SJSA1 (cell line): ENCODE measurements around the gene CFAP100. TPM values are rescaled to one million over a fixed set of nuclear protein-coding genes. Genes with fewer than 3 reads are reported as not detected.

Experiments used
- DNase-seq, 2 experiments: peaks; one replicate each; pipeline ENCODE4 v3.0.0-alpha.2; 2015 to 2020; ENCODE audit warnings: low spot score in 2 of 2, low read depth in 1 of 2
- H3K27ac ChIP-seq: fragments of 250-450 bp; sonication (Bioruptor Pico); 2 replicates; pipeline ENCODE4 v1.5.1; 2020; ENCODE audit warnings: mild to moderate bottlenecking, moderate library complexity
- H3K27me3 ChIP-seq: fragments of 250-450 bp; sonication (Bioruptor Pico); replicated peaks from 2 replicates; pipeline ENCODE4 v1.5.1; 2020; ENCODE audit warnings: mild to moderate bottlenecking, moderate library complexity
- H3K36me3 ChIP-seq: fragments of 250-450 bp; sonication (Bioruptor Pico); 2 replicates; pipeline ENCODE4 v1.5.1; 2020; ENCODE audit warnings: mild to moderate bottlenecking
- H3K4me1 ChIP-seq: fragments of 250-450 bp; sonication (Bioruptor Pico); replicated peaks from 2 replicates; pipeline ENCODE4 v1.6.1; 2021; ENCODE audit warnings: mild to moderate bottlenecking
- H3K4me3 ChIP-seq: fragments of 250-450 bp; sonication (Bioruptor Pico); 2 replicates; pipeline ENCODE4 v1.5.1; 2020; ENCODE audit warnings: mild to moderate bottlenecking
- H3K9me3 ChIP-seq: fragments of 250-450 bp; sonication (Bioruptor Pico); replicated peaks from 2 replicates; pipeline ENCODE4 v1.5.1; 2020; ENCODE audit warnings: mild to moderate bottlenecking
- total RNA-seq: library from RNA; depleted of rRNA; stranded (reverse); fragments of >200 nt; shearing (Covaris generic); gene quantifications from 2 replicates; pipeline ENCODE4 v1.2.3, GENCODE V29; 2014

Gene CFAP100
- total RNA-seq, 1 experiment from 2014 or later: not detected

GRCh38 chr3:126376444-126376843, 18.3 kb upstream of the CFAP100 start:
- Histone ChIP-seq H3K27me3 (no peaks in the 10 kb centered on the region), H3K4me3 (no peak overlapping the region), H3K9me3 (no peaks in the 10 kb centered on the region), H3K36me3 (no peaks in the 10 kb centered on the region), H3K4me1 (no peaks in the 10 kb centered on the region), H3K27ac (no peak overlapping the region)
- no peak for DNase-seq

- no peaks in the 10 kb centered on the region for H3K27me3 ChIP-seq
- no peaks in the 10 kb centered on the region for H3K4me1 ChIP-seq
- H3K36me3 ChIP-seq: no peaks in the 10 kb centered on the region
- H3K4me3 ChIP-seq: no peak overlapping the region
- H3K9me3 ChIP-seq: no peaks in the 10 kb centered on the region
- no peak for DNase-seq
- H3K27ac ChIP-seq: no peak overlapping the region
Observed at GRCh38 chr3:126377211-126377610, 17.5 kb upstream of the CFAP100 start.

DNA sequence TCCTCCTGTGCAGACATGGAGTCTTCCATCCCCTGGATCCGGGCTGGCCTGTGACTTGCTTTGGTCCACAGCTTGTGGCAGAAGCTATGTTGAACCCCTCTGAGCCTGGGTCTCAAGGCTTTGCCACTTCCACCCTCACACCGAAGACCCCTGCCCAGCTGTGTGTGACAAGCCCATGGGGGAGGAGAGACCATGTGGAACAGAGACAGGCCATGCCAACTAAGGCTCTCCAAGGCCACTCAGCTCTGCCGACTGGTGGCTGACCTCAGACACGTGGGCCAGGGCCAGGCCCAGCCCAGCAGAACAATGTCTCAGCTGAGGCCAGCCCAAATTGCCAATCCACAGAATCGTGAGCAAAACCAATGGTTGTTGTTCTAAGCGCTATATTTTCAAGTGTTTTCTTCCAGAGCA, 16.4 kb upstream of the CFAP100 start:
- Histone ChIP-seq H3K36me3 (no peaks in the 10 kb centered on the region), H3K27ac (no peak overlapping the region), H3K9me3 (no peaks in the 10 kb centered on the region), H3K4me1 (no peaks in the 10 kb centered on the region), H3K4me3 (no peak overlapping the region), H3K27me3 (no peaks in the 10 kb centered on the region)
- no peak for DNase-seq

GRCh38 chr3:126380011-126380768, 14.5 kb upstream of the CFAP100 start:
- Histone ChIP-seq H3K4me3 (no peak overlapping the region), H3K27me3 (no peaks in the 10 kb centered on the region), H3K36me3 (no peaks in the 10 kb centered on the region), H3K4me1 (no peaks in the 10 kb centered on the region), H3K27ac (no peak overlapping the region), H3K9me3 (no peaks in the 10 kb centered on the region)
- no peak for DNase-seq

DNA sequence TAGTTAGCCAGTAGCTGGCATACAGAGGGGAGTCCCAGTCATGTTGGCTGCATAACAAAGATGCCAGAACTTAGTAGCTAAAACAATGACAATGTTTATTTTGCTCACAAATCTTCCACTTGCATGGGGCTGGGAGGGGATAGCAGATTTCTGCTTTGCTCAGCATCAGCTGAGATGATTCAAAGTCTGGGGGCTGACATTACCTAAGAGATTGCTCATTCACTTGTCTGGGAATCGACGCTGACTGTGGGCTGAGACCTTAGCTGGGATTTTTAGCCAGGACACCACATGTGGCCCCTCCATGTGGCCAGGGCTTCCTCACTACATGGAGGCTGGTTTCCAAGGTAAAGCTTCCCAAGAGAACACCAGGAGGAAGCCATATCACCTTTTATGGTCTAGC, 12.7 kb upstream of the CFAP100 start:
- H3K4me1 ChIP-seq: no peaks in the 10 kb centered on the region
- no peaks in the 10 kb centered on the region for H3K36me3 ChIP-seq
- H3K4me3 ChIP-seq: no peak overlapping the region
- H3K9me3 ChIP-seq: no peaks in the 10 kb centered on the region
- no peaks in the 10 kb centered on the region for H3K27me3 ChIP-seq
- H3K27ac ChIP-seq: no peak overlapping the region
- no peak for DNase-seq

DNA sequence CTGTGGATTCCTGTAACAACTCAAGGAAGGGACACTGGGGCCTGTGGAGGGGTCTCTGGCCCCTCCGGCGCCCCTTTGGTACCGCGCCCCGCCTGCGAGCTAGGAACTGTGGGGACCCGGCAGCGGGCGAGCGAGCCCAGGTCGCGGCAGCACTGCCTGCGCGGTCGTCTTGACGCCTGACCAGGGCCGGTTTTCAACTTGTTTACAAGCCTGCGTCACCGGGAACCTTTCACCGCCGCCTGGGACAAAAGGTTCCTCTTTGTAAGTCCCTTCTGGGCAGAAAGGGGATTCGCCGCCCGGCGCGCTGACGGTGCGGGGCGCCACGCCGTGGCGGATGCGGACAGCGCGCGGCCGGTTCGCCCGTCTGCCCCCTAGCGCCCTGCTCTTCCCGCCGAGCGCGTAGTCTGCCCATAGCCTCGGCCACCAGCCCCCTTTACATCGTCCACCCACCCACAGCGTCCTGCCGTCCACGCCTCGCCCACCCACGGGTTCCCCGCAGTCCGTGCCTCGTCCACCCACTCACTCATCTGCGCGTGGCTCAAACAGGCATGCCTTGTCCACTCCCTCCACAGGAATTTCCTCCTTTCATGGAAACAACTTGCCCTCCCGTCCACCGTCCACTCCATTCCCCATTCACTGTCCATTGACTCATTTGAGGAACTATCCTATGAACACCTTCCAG, 5.5 kb upstream of the CFAP100 start:
- H3K27ac ChIP-seq: no peak overlapping the region
- no peaks in the 10 kb centered on the region for H3K9me3 ChIP-seq
- no peaks in the 10 kb centered on the region for H3K36me3 ChIP-seq
- H3K4me1 ChIP-seq: peaks cover 8% of the 10 kb centered on the region
- H3K4me3 ChIP-seq: no peak overlapping the region
- DNase-seq: peak; percentile 63 to 77
- H3K27me3 ChIP-seq: peaks cover 13% of the 10 kb centered on the region; the same call in 1 of the 2 replicates

DNA sequence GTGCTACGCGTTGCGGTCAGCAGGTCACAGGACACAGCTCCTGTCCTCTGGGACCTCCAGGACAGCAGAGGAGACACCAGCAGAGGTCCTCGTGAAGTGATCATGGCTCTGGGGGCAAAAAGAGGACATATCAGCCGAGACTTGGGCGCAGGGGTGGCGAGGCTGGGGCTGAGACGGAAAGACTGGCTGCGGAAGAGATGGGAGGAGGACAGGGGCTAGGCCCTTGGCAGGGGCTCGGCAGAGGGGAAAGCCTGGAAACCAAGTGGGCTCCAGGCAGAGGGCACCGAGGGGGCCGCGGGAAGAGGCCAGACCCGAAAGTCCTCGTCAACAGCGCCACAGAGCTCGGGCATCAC, 4.9 kb upstream of the CFAP100 start:
- Histone ChIP-seq H3K4me3 (no peak overlapping the region), H3K27ac (no peak overlapping the region), H3K36me3 (no peaks in the 10 kb centered on the region), H3K27me3 (peaks cover 18% of the 10 kb centered on the region; the same call in 1 of the 2 replicates), H3K9me3 (no peaks in the 10 kb centered on the region), H3K4me1 (peaks cover 8% of the 10 kb centered on the region)
- no peak for DNase-seq

DNA sequence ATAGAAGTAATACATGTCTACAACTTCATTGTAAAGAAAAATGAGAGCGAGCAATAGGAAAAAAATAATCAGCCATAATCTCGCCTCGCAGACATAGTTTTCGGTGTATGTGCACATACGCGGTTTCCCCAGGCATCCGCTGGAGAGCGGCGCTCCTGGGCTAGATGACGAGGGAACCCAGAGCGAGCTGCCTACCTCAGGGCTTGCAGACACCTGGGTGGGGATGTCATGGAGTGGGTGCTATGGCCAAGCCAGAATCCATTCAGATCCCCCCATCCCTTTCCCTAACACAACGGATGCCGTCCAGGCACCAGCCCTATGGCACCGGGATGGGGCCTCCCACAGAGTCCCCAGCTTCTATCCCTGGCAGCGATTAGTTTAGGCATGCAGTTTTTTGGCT, 4.5 kb upstream of the CFAP100 start:
- Histone ChIP-seq H3K4me1 (peaks cover 8% of the 10 kb centered on the region), H3K27me3 (peaks cover 18% of the 10 kb centered on the region; the same call in 1 of the 2 replicates), H3K27ac (no peak overlapping the region), H3K36me3 (no peaks in the 10 kb centered on the region), H3K4me3 (no peak overlapping the region), H3K9me3 (no peaks in the 10 kb centered on the region)
- no peak for DNase-seq

GRCh38 chr3:126390751-126391150, 4.0 kb upstream of the CFAP100 start:
- no peak for DNase-seq
- Histone ChIP-seq H3K9me3 (no peaks in the 10 kb centered on the region), H3K36me3 (no peaks in the 10 kb centered on the region), H3K27me3 (peaks cover 18% of the 10 kb centered on the region; the same call in 1 of the 2 replicates), H3K4me3 (no peak overlapping the region), H3K4me1 (peaks cover 8% of the 10 kb centered on the region), H3K27ac (no peak overlapping the region)

DNA sequence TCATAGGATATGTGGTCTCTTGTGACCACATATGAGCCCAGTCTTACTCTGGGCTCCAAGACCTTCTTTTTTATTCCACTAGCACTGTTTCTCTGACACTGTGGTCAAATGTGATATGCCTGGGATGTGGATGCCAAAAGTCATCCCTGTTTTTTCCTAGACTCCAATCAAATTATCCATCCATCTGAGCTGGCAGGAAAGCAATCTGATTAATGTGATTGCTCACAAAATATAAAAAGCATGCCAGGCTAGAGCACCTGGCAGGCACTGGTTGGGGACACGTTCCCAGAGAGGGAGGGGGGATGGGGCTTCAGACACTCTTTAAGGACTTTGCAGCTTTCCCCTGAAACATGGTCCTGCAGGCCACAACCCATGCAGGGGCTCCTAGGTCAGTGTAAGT, 3.1 kb upstream of the CFAP100 start:
- no peak overlapping the region for H3K4me3 ChIP-seq
- H3K4me1 ChIP-seq: peaks cover 8% of the 10 kb centered on the region
- H3K27ac ChIP-seq: no peak overlapping the region
- DNase-seq: no peak
- H3K36me3 ChIP-seq: no peaks in the 10 kb centered on the region
- H3K27me3 ChIP-seq: peaks cover 18% of the 10 kb centered on the region; the same call in 1 of the 2 replicates
- no peaks in the 10 kb centered on the region for H3K9me3 ChIP-seq

- no peak overlapping the region for H3K4me3 ChIP-seq
- peaks cover 18% of the 10 kb centered on the region; the same call in 1 of the 2 replicates for H3K27me3 ChIP-seq
- H3K4me1 ChIP-seq: peaks cover 8% of the 10 kb centered on the region
- H3K9me3 ChIP-seq: no peaks in the 10 kb centered on the region
- H3K27ac ChIP-seq: no peak overlapping the region
- no peak for DNase-seq
- no peaks in the 10 kb centered on the region for H3K36me3 ChIP-seq
Observed at GRCh38 chr3:126392246-126392645, 2.5 kb upstream of the CFAP100 start.

DNA sequence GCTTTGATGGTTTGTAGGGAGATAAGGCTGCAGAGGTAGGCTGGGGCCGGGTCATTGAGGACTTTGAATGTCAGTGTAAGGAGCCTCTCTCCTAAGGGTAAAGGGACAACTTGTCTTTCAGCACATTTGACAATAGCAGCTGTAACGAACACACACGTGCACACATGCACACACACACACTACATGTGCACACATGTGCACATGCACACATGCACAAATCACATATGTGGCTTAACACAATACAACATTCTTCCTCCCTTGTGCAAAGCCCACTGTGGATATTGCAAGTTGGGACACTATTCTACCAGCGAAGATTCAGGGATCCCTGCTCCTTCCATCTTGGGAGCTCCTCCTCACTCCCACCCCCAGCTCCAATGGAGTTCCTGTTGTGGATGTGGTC, 1.1 kb upstream of the CFAP100 start:
- Histone ChIP-seq H3K27ac (no peak overlapping the region), H3K36me3 (no peaks in the 10 kb centered on the region)
- no peak for DNase-seq

DNA sequence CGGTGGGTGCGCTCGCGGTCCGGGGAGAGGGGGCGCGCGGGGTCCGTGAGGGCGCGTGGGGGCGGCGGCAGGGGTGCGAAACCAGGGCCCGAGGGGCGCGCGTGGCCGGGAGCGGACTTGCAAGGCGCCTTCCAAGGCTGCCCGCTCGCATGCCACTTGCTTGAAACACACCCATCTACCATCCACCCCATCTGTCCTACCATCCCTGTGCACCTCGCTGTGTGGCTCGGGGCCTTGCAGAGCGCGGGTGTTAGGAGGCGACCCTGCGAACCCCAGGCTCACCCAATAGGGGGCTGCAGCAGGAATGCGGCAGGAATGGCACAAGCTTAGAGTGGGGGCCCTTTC, 240 bp downstream of the CFAP100 start:
- no peaks in the 10 kb centered on the region for H3K4me1 ChIP-seq
- no peak overlapping the region for H3K27ac ChIP-seq
- no peak for DNase-seq
- no peaks in the 10 kb centered on the region for H3K9me3 ChIP-seq
- no peaks in the 10 kb centered on the region for H3K36me3 ChIP-seq
- H3K27me3 ChIP-seq: peaks cover 18% of the 10 kb centered on the region; the same call in 1 of the 2 replicates
- H3K4me3 ChIP-seq: no peak overlapping the region

More for the DNA sequence above, 1.1 kb upstream of the CFAP100 start:
- Histone ChIP-seq H3K9me3 (no peaks in the 10 kb centered on the region), H3K4me3 (no peak overlapping the region), H3K27me3 (peaks cover 18% of the 10 kb centered on the region; the same call in 1 of the 2 replicates), H3K4me1 (peaks cover 8% of the 10 kb centered on the region)

- H3K27me3 ChIP-seq: peaks cover 18% of the 10 kb centered on the region; the same call in 1 of the 2 replicates
- H3K36me3 ChIP-seq: no peaks in the 10 kb centered on the region
- no peak overlapping the region for H3K27ac ChIP-seq
- no peaks in the 10 kb centered on the region for H3K4me1 ChIP-seq
- no peak for DNase-seq
- no peaks in the 10 kb centered on the region for H3K9me3 ChIP-seq
- H3K4me3 ChIP-seq: no peak overlapping the region
Observed at GRCh38 chr3:126395846-126396513, 1.3 kb downstream of the CFAP100 start.
